ENCODE measurements around the gene E2F3.

DNA sequence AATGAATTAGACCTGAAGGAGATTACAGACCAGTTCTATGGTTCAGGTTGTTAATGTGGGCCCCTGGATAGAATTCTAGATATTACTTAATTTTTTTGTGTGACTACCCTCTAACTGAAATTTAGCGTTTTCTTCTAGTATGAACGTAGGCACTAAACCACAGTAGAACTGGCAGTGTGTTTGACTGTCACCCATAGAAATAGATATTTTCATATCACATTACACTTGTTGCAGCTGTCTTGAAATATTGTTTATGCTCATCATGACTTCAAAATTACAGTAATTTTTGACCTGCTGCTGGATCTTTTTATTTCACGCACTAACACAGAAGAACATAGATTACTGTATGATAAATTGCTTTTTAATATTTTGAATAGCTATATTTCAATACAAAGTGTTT lies 31.6 kb downstream of the E2F3 start:
- TF ChIP-seq EZH2 (IDR thresholded peaks at IDR 0.05; ENCODE audit: low read length, missing control alignments): no peak
- TF ChIP-seq, protein P1, sequence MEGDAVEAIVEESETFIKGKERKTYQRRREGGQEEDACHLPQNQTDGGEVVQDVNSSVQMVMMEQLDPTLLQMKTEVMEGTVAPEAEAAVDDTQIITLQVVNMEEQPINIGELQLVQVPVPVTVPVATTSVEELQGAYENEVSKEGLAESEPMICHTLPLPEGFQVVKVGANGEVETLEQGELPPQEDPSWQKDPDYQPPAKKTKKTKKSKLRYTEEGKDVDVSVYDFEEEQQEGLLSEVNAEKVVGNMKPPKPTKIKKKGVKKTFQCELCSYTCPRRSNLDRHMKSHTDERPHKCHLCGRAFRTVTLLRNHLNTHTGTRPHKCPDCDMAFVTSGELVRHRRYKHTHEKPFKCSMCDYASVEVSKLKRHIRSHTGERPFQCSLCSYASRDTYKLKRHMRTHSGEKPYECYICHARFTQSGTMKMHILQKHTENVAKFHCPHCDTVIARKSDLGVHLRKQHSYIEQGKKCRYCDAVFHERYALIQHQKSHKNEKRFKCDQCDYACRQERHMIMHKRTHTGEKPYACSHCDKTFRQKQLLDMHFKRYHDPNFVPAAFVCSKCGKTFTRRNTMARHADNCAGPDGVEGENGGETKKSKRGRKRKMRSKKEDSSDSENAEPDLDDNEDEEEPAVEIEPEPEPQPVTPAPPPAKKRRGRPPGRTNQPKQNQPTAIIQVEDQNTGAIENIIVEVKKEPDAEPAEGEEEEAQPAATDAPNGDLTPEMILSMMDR (conservative IDR thresholded peaks at IDR 0.05 in 1 of 2, IDR thresholded peaks at IDR 0.05 in 1 of 2; ENCODE audit: low read depth in 1 of 2, low read length in 2 of 2): no peak
